SH-SY5Y (cell line): ENCODE results near the gene CAND2.

Source experiments
- GATA2 ChIP-seq: IDR thresholded peaks from 2 replicates; pipeline ENCODE4 v1.6.1; 2011; ENCODE audit warnings: mild to moderate bottlenecking, low read depth, low read length
- GATA3 ChIP-seq: IDR thresholded peaks from 2 replicates; pipeline ENCODE4 v1.6.1; 2011; ENCODE audit warnings: low read depth, mild to moderate bottlenecking, low read length, moderate library complexity

GRCh38 chr3:12764171-12764776 is 32.2 kb upstream of the CAND2 start:
- TF ChIP-seq GATA2 (no peak), GATA3 (no peak)
